IMR-90 (cell line): ENCODE measurements around the gene CYB5A. TPM values are rescaled to one million over a fixed set of nuclear protein-coding genes. Genes with fewer than 3 reads are reported as not detected.

ENCODE experiments used
- ATAC-seq: fragments of 200-7000 bp; cut with Tn5 transposase; 2 replicates; pipeline ENCODE4 v1.9.1; 2020; ENCODE audit warnings: low read depth, mild to moderate bottlenecking, moderate library complexity
- BruUV-seq: library from RNA; stranded (reverse); fragments of 400-500 nt; replicated peaks from 2 replicates; lab custom pipeline; 2021; lab: Mats Ljungman, UMichigan
- CTCF ChIA-PET: fragments of 300-600 bp; formaldehyde crosslinking; extraction: SDS; loops from one replicate; lab custom pipeline; 2021; ENCODE audit warnings: antibody characterized with exemption; lab: Yijun Ruan, JAX
- POLR2A ChIA-PET: fragments of 300-600 bp; sonication (Branson Sonifier 250); formaldehyde crosslinking; loops from one replicate; lab custom pipeline; 2022; ENCODE audit warnings: antibody characterized with exemption; ENCODE audit not compliant: unreplicated experiment; lab: Charles Lee
- DNase-seq: peaks from one replicate; pipeline ENCODE4 v3.0.0; 2013
- H2AFZ ChIP-seq: replicated peaks from 2 replicates; pipeline ENCODE3; 2013; ENCODE audit warnings: low read length, mild to moderate bottlenecking; ENCODE audit not compliant: poor library complexity
- H2AK5ac ChIP-seq: 2 replicates; pipeline ENCODE4 v1.6.1; 2013; ENCODE audit warnings: low read depth, low read length, inconsistent platforms
- H2AK9ac ChIP-seq: replicated peaks from 2 replicates; pipeline ENCODE3; 2013; ENCODE audit warnings: mild to moderate bottlenecking, low read depth, low read length, moderate library complexity; ENCODE audit not compliant: poor library complexity
- H2BK120ac ChIP-seq: 2 replicates; pipeline ENCODE4 v1.6.1; 2013; ENCODE audit warnings: low read depth, low read length, inconsistent platforms
- H2BK15ac ChIP-seq: 3 replicates; pipeline ENCODE4 v1.6.1; 2013; ENCODE audit warnings: low read depth, low read length, inconsistent platforms
- H2BK20ac ChIP-seq: 2 replicates; pipeline ENCODE4 v1.6.1; 2013; ENCODE audit warnings: low read depth, mild to moderate bottlenecking, inconsistent platforms, low read length, moderate library complexity
- H2BK5ac ChIP-seq: 2 replicates; pipeline ENCODE4 v1.6.1; 2013; ENCODE audit warnings: mild to moderate bottlenecking, low read depth, low read length, inconsistent platforms; ENCODE audit not compliant: poor library complexity, severe bottlenecking
- H3K14ac ChIP-seq: replicated peaks from 2 replicates; pipeline ENCODE4 v1.6.1; 2013; ENCODE audit warnings: low read depth, low read length, inconsistent platforms
- H3K18ac ChIP-seq: 2 replicates; pipeline ENCODE4 v1.6.1; 2013; ENCODE audit warnings: low read depth, low read length, control low read depth
- H3K23ac ChIP-seq: 2 replicates; pipeline ENCODE4 v1.6.1; 2013; ENCODE audit warnings: low read depth, low read length, inconsistent platforms
- H3K27ac ChIP-seq: 2 replicates; pipeline ENCODE4 v1.5.1; 2013; ENCODE audit warnings: mild to moderate bottlenecking, control low read depth, low read length; ENCODE audit not compliant: insufficient read depth
- H3K27me3 ChIP-seq: 2 replicates; pipeline ENCODE4 v1.6.1; 2013; ENCODE audit warnings: low read length; ENCODE audit not compliant: control insufficient read depth, insufficient read depth
- H3K36me3 ChIP-seq: 2 replicates; pipeline ENCODE4 v1.6.1; 2013; ENCODE audit warnings: low read length, mixed read lengths; ENCODE audit not compliant: control insufficient read depth, insufficient read depth
- H3K4ac ChIP-seq: 2 replicates; pipeline ENCODE4 v1.6.1; 2013; ENCODE audit warnings: low read depth, low read length, inconsistent platforms
- H3K4me1 ChIP-seq: 2 replicates; pipeline ENCODE4 v1.6.1; 2013; ENCODE audit warnings: low read length, mixed read lengths; ENCODE audit not compliant: control insufficient read depth, insufficient read depth
- H3K4me2 ChIP-seq: 2 replicates; pipeline ENCODE4 v1.6.1; 2013; ENCODE audit warnings: low read depth, mild to moderate bottlenecking, control low read depth, low read length, moderate library complexity
- H3K4me3 ChIP-seq: 2 replicates; pipeline ENCODE4 v1.5.1; 2013; ENCODE audit warnings: low read depth, mild to moderate bottlenecking, control low read depth, low read length, moderate library complexity; ENCODE audit not compliant: insufficient read depth
- H3K56ac ChIP-seq: 2 replicates; pipeline ENCODE4 v1.6.1; 2013; ENCODE audit warnings: low read length, inconsistent platforms; ENCODE audit not compliant: insufficient read depth; ENCODE audit errors: extremely low read depth
- H3K79me1 ChIP-seq, 2 experiments: 2 replicates each; pipeline ENCODE4 v1.6.1; 2013; ENCODE audit warnings: low read length in 2 of 2, inconsistent platforms in 1 of 2, low read depth in 1 of 2
- H3K9ac ChIP-seq: 2 replicates; pipeline ENCODE4 v1.6.1; 2013; ENCODE audit warnings: low read depth, low read length, control low read depth
- H3K9me1 ChIP-seq: 2 replicates; pipeline ENCODE4 v1.6.1; 2013; ENCODE audit warnings: low read length, inconsistent platforms; ENCODE audit not compliant: insufficient read depth
- H3K9me3 ChIP-seq: 2 replicates; pipeline ENCODE4 v1.6.1; 2013; ENCODE audit warnings: low read length; ENCODE audit not compliant: control insufficient read depth, insufficient read depth
- H4K20me1 ChIP-seq: 2 replicates; pipeline ENCODE4 v1.6.1; 2013; ENCODE audit warnings: low read length, inconsistent platforms; ENCODE audit not compliant: insufficient read depth
- H4K5ac ChIP-seq: 2 replicates; pipeline ENCODE4 v1.6.1; 2013; ENCODE audit warnings: mild to moderate bottlenecking, low read depth, low read length, control low read depth
- H4K8ac ChIP-seq, 2 experiments: 2 replicates each; pipeline ENCODE4 v1.6.1; 2013; ENCODE audit warnings: low read depth in 2 of 2, low read length in 2 of 2, control low read depth in 1 of 2, inconsistent platforms in 1 of 2
- H4K91ac ChIP-seq: 2 replicates; pipeline ENCODE4 v1.6.1; 2013; ENCODE audit warnings: low read depth, low read length, inconsistent platforms; ENCODE audit not compliant: insufficient read depth
- BHLHE40 ChIP-seq: fragments of 150-350 bp; IDR thresholded peaks from 2 replicates; pipeline ENCODE4 v1.6.1; 2016; ENCODE audit warnings: mild to moderate bottlenecking, low read depth, low read length
- CHD1 ChIP-seq: IDR thresholded peaks from 2 replicates; pipeline ENCODE4 v1.6.1; 2012; ENCODE audit warnings: low read depth, low read length, improper control_type of control experiment
- FOS ChIP-seq: fragments of 150-350 bp; IDR thresholded peaks from 2 replicates; pipeline ENCODE4 v1.6.1; 2016; ENCODE audit warnings: low read depth, low read length
- RCOR1 ChIP-seq: IDR thresholded peaks from 2 replicates; pipeline ENCODE4 v1.6.1; 2012; ENCODE audit warnings: mild to moderate bottlenecking, low read length, improper control_type of control experiment; ENCODE audit not compliant: insufficient replicate concordance
- WGBS, 2 experiments: methylation state at CpG; one replicate each; pipeline versions ENCODE4 v1.1.5 to v1.1.7; 2013; ENCODE audit warnings: missing lambda C conversion rate in 2 of 2; ENCODE audit not compliant: insufficient read length in 1 of 2; ENCODE audit errors: extremely low coverage in 2 of 2; 5-methylcytosine and 5-hydroxymethylcytosine counted together
- dilution Hi-C: fragments of 300-500 bp; cut with HindIII; formaldehyde crosslinking; loops from one replicate; pipeline ENCODE4 v1.14.3; 2018; ENCODE audit warnings: low sequenced_read_pairs; ENCODE audit not compliant: unreplicated experiment
- in situ Hi-C: fragments of 300-500 bp; cut with MboI; formaldehyde crosslinking; loops from 3 replicates; pipeline ENCODE4 v1.14.3; 2019; ENCODE audit warnings: low sequenced_read_pairs, inconsistent platforms, mixed read lengths
- intact Hi-C: fragments of 100-400 bp; cut with micrococcal nuclease; formaldehyde crosslinking; loops from 2 replicates; pipeline ENCODE4 v1.10.0; 2022
- polyA plus RNA-seq, 3 experiments: library from polyadenylated mRNA; depleted of rRNA; stranded (reverse); fragments of >200 nt; gene quantifications; 2 replicates each; pipeline ENCODE4 v1.2.3, GENCODE V29; 2012; ENCODE audit warnings: low replicate concordance in 1 of 3
- total RNA-seq: library from RNA; depleted of rRNA; stranded (reverse); fragments of >200 nt; gene quantifications from 2 replicates; pipeline ENCODE4 v1.2.3, GENCODE V29; 2012

Gene CYB5A
- total and polyA plus RNA-seq, 2 of the 4 experiments (the other 2 are of a cell fraction) = 13.4 to 47.9 TPM

- Histone ChIP-seq H3K23ac (0 out of 2 replicates have a peak overlapping the region, but pooled peaks have one; percentile 24), H4K5ac (no peak overlapping the region; the same call in 1 of the 2 replicates), H4K8ac (no peak overlapping the region), H3K56ac (no peak overlapping the region), H3K4me1 (peaks cover 14% of the 10 kb centered on the region), H3K36me3 (no peaks in the 10 kb centered on the region), H3K9me1 (peaks cover 16% of the 10 kb centered on the region), H2AFZ (no peak overlapping the region), H2BK5ac (no peak overlapping the region), H3K18ac (no peak overlapping the region; the same call in 1 of the 2 replicates), H2AK5ac (0 out of 2 replicates have a peak overlapping the region, but pooled peaks have one; percentile 39), H2BK120ac (no peak overlapping the region), H3K9ac (no peak overlapping the region), H3K27ac (peak overlapping the region; percentile 41; the same call in 1 of the 2 replicates), H3K4ac (no peak overlapping the region), H2BK15ac (no peak overlapping the region), H4K91ac (no peak overlapping the region), H4K20me1 (peaks cover 6% of the 10 kb centered on the region; the same call in 1 of the 2 replicates), H3K4me3 (no peak overlapping the region), H3K4me2 (no peak overlapping the region; the same call in 1 of the 2 replicates), H2AK9ac (no peak overlapping the region), H3K79me1 (peaks cover 19 to 58% of the 10 kb centered on the region in 2 experiments), H2BK20ac (no peak overlapping the region), H3K27me3 (no peaks in the 10 kb centered on the region), H3K14ac (no peak overlapping the region), H3K9me3 (no peaks in the 10 kb centered on the region)
- ATAC-seq = no peak
- in situ Hi-C loops = no loop called here
- intact Hi-C loops = no loop called here
- no TSS peak for BruUV-seq
- 47% methylated on average over 2 of the region's 11 CpGs; no CpG with 5 or more reads in 1 of the 2 experiments for WGBS, 2 experiments
- dilution Hi-C loops = no loop called here
- DNase-seq = no peak
- ChIA-PET CTCF (interaction anchor here (0.9 kb wide), 1 partner anchor 29 kb away, joined by 3 read pairs; no protein-coding TSS in a partner anchor), POLR2A (no interaction called here)
- TF ChIP-seq BHLHE40 (no peak), RCOR1 (no peak), FOS (no peak), CHD1 (no peak)
Observed at GRCh38 chr18:74284191-74284979, 7.4 kb downstream of the CYB5A start.
